Heart left ventricle (tissue), 13 donors: ENCODE data around the gene LRRC8E.

ENCODE experiments used
- CTCF ChIP-seq, 12 donors: fragments of 200-600 bp; sonication (generic) in 4 of 12; IDR thresholded peaks; one replicate each; pipeline versions ENCODE4 v1.5.0 to v1.8.0; 2018 to 2022; ENCODE audit warnings: antibody characterized with exemption in 12 of 12, mild to moderate bottlenecking in 5 of 12
- POLR2A ChIP-seq, 2 donors: fragments of 450-650 bp; IDR thresholded peaks; one replicate each; pipeline ENCODE4 v1.6.1; 2017; ENCODE audit warnings: antibody characterized with exemption in 2 of 2, mild to moderate bottlenecking in 2 of 2, moderate library complexity in 2 of 2
- donor health status: ischemic (EF 13 %, LVEDD 7.1; RV severe dilation, severe dysfunction).
- donor health status: DM: no; HTN: yes; CAD: no.
- donor health status: DM: no; HTN: no; CAD: no.
- donor health status: ischemic (EF 25% LVEDD 6.9; RV normal size, moderate dysfunction).
- donor health status: ischemic (EF 25% LVEDD 5.7; RV mildly dilated, moderate dysfunction).
- donor health status: ischemic (EF 35%, LVEDD 5.7; RV mildly dilated, moderate dysfunction).
- donor health status: nonischemic (EF 11% LVEDD 7.7; RV severe dilation, severe dysfunction).
- donor health status: DM: yes; HTN: yes; CAD: no.
- donor health status: PGD.
- donor health status: ischemic (EF 29% LVEDD 5.4; RV normal size, mild dysfunction).
- donor health status: nonischemic (EF 23%, LVEDD 6.1; RV moderate dilation, normal function).

GRCh38 chr19:7855426-7856108 is 32.7 kb upstream of the LRRC8E start:
- TF ChIP-seq CTCF (IDR thresholded peaks at IDR 0.05) = no peak
- TF ChIP-seq POLR2A (IDR thresholded peaks at IDR 0.05) = no peak
